K562 (cell line): ENCODE measurements around the gene HAO2. TPM values are rescaled to one million over a fixed set of nuclear protein-coding genes. Genes with fewer than 3 reads are reported as not detected.

Source experiments
- ATAC-seq: fragments of 200-7000 bp; cut with Tn5 transposase; 3 replicates; pipeline ENCODE4 v1.9.1; 2020; ENCODE audit warnings: moderate library complexity
- BruUV-seq: library from RNA; stranded (reverse); fragments of 400-500 nt; replicated peaks from 2 replicates; lab custom pipeline; 2021; lab: Mats Ljungman, UMichigan
- CTCF ChIA-PET: fragments of 300-600 bp; formaldehyde crosslinking; extraction: SDS; loops from one replicate; lab custom pipeline; 2021; ENCODE audit warnings: low intra/inter-chr PET ratio; lab: Yijun Ruan, JAX
- POLR2A ChIA-PET: fragments of 300-600, 350-650 bp; sonication (Branson Sonifier 250); formaldehyde crosslinking; extraction: SDS; loops from one replicate; lab custom pipeline; 2021; ENCODE audit warnings: antibody characterized with exemption, inconsistent platforms; lab: Yijun Ruan, JAX
- DNase-seq, 4 experiments: peaks; one replicate each; pipeline versions ENCODE4 v3.0.0 to v3.0.0-alpha.2; 2011 to 2018; ENCODE audit warnings: low spot score in 3 of 4, mixed read lengths in 3 of 4; ENCODE audit errors: extremely low read depth in 1 of 4
- FAIRE-seq: peaks from 2 replicates; lab custom pipeline; 2011; peaks lifted over from hg19 to GRCh38; lab: Jason Lieb, UNC
- H2AFZ ChIP-seq: 2 replicates; pipeline ENCODE4 v1.6.0; 2011; ENCODE audit warnings: low read depth, low read length, control low read depth, inconsistent platforms
- H3K27ac ChIP-seq: fragments of 200-600 bp; 3 replicates; pipeline ENCODE4 v1.8.0; 2011; ENCODE audit warnings: low read depth, mild to moderate bottlenecking, control low read depth, inconsistent platforms, low read length, moderate library complexity, mixed read lengths; ENCODE audit errors: extremely low read depth
- H3K27me3 ChIP-seq, 2 experiments: fragments of 300-600 bp in 1 of 2; 2 replicates in 1 of 2; 3 replicates in 1 of 2; pipeline versions ENCODE4 v1.6.0 to v1.8.0; 2011; ENCODE audit warnings: inconsistent platforms in 2 of 2, low read length in 2 of 2, mild to moderate bottlenecking in 1 of 2, mixed read lengths in 1 of 2, moderate library complexity in 1 of 2; ENCODE audit not compliant: control insufficient read depth in 2 of 2, insufficient read depth in 2 of 2
- H3K36me3 ChIP-seq: fragments of 300-600 bp; 3 replicates; pipeline ENCODE4 v1.8.0; 2011; ENCODE audit warnings: mild to moderate bottlenecking, low read length, inconsistent platforms; ENCODE audit not compliant: control insufficient read depth, insufficient read depth
- H3K4me1 ChIP-seq, 2 experiments: fragments of 200-600 bp in 1 of 2; replicated peaks in 1 of 2; 2 replicates in 1 of 2; 3 replicates in 1 of 2; pipeline versions ENCODE4 v1.5.1 to v1.8.0; 2011; ENCODE audit warnings: inconsistent platforms in 2 of 2, low read length in 2 of 2, mild to moderate bottlenecking in 1 of 2, mixed read lengths in 1 of 2, moderate library complexity in 1 of 2; ENCODE audit not compliant: control insufficient read depth in 2 of 2, insufficient read depth in 2 of 2
- H3K4me2 ChIP-seq: 2 replicates; pipeline ENCODE4 v1.6.1; 2011; ENCODE audit warnings: low read length, control low read depth, inconsistent platforms, mixed read lengths; ENCODE audit not compliant: insufficient read depth
- H3K4me3 ChIP-seq: fragments of 200-600 bp; sonication (generic), shearing (Covaris generic); 2 replicates; pipeline ENCODE4 v1.5.1; 2016; ENCODE audit warnings: control low read depth, inconsistent platforms
- H3K79me2 ChIP-seq: fragments of 200-600 bp; 3 replicates; pipeline ENCODE4 v1.8.0; 2011; ENCODE audit warnings: low read length, inconsistent platforms; ENCODE audit not compliant: control insufficient read depth, insufficient read depth
- H3K9ac ChIP-seq, 2 experiments: 2 replicates each; pipeline versions ENCODE4 v1.6.0 to v1.6.1; 2011; ENCODE audit warnings: low read depth in 2 of 2, low read length in 2 of 2, control low read depth in 1 of 2, inconsistent platforms in 1 of 2, mild to moderate bottlenecking in 1 of 2, mixed read lengths in 1 of 2; ENCODE audit not compliant: insufficient read depth in 1 of 2
- H3K9me1 ChIP-seq: one replicate; pipeline ENCODE4 v1.6.0; 2011; ENCODE audit warnings: inconsistent platforms, mild to moderate bottlenecking, low read length, moderate library complexity; ENCODE audit not compliant: control insufficient read depth, insufficient read depth
- H3K9me3 ChIP-seq: replicated peaks from 2 replicates; pipeline ENCODE4 v1.5.1; 2011; ENCODE audit warnings: low read depth, low read length, inconsistent platforms; ENCODE audit not compliant: control insufficient read depth, insufficient read depth
- H4K20me1 ChIP-seq: replicated peaks from 2 replicates; pipeline ENCODE4 v1.6.1; 2011; ENCODE audit warnings: low read length, inconsistent platforms, mixed read lengths; ENCODE audit not compliant: control insufficient read depth, insufficient read depth
- ARHGAP35 ChIP-seq: fragments of 450-650 bp; IDR thresholded peaks from 2 replicates; pipeline ENCODE4 v1.6.1; 2018; ENCODE audit not compliant: partially characterized antibody
- ELF2 ChIP-seq: fragments of 250-450 bp; sonication (Bioruptor Pico); IDR thresholded peaks from 2 replicates; pipeline ENCODE4 v1.5.0; 2021; ENCODE audit warnings: mild to moderate bottlenecking
- FOXK1 ChIP-seq: sonication (generic); formaldehyde crosslinking; IDR thresholded peaks from 2 replicates; pipeline ENCODE4 v1.8.0; 2022; ENCODE audit warnings: missing genetic modification reagents, mild to moderate bottlenecking, borderline replicate concordance
- NFIC ChIP-seq: fragments of 450-650 bp; IDR thresholded peaks from 2 replicates; pipeline ENCODE4 v1.6.1; 2017; ENCODE audit warnings: mild to moderate bottlenecking, inconsistent platforms
- PURB ChIP-seq: sonication (generic); formaldehyde crosslinking; IDR thresholded peaks from 2 replicates; pipeline ENCODE4 v1.9.0; 2021; ENCODE audit warnings: low read depth, mild to moderate bottlenecking, missing genetic modification reagents
- SRF ChIP-seq, 2 experiments: fragments of 250-450, 450-650 bp in 1 of 2; sonication (Bioruptor Pico) in 1 of 2; sonication (generic) in 1 of 2; formaldehyde crosslinking; IDR thresholded peaks; 2 replicates each; pipeline versions ENCODE4 v1.5.0 to v1.5.1; 2020 to 2022; ENCODE audit warnings: mild to moderate bottlenecking in 1 of 2, missing genetic modification reagents in 1 of 2
- SRSF3 ChIP-seq: fragments of 200-400 bp; formaldehyde crosslinking; IDR thresholded peaks from 2 replicates; pipeline ENCODE4 v1.6.1; 2016; ENCODE audit warnings: mild to moderate bottlenecking, low read length, moderate library complexity; ENCODE audit not compliant: insufficient read depth
- ZBTB2 ChIP-seq: fragments of 450-650 bp; IDR thresholded peaks from 2 replicates; pipeline ENCODE4 v1.6.1; 2016; ENCODE audit warnings: antibody characterized with exemption
- WGBS: fragments of 100-300 bp; shearing (Covaris generic); methylation state at CpG from one replicate; pipeline ENCODE4 v1.1.6; 2016; ENCODE audit warnings: low coverage, mixed read lengths; ENCODE audit not compliant: insufficient coverage; ENCODE audit errors: missing lambda C conversion rate; 5-methylcytosine and 5-hydroxymethylcytosine counted together
- in situ Hi-C: fragments of 300-500 bp; cut with MboI; formaldehyde crosslinking; loops from 4 replicates; pipeline ENCODE4 v1.15.0; 2018; ENCODE audit warnings: inconsistent platforms, mixed read lengths
- intact Hi-C: fragments of 100-400 bp; cut with micrococcal nuclease; formaldehyde crosslinking; loops from 2 replicates; pipeline ENCODE4 v1.14.2; 2022
- polyA plus RNA-seq, 8 experiments: library from polyadenylated mRNA; depleted of rRNA in 4 of 8; stranded (reverse) in 5 of 8; unstranded in 3 of 8; fragments of >200 nt; fragmentation: Nextera tagmentation in 2 of 8; fragmentation: Illumina TruSeq in 1 of 8; extraction: Ambion mirVana in 2 of 8; extraction: Trizol in 1 of 8; gene quantifications; 2 replicates each; pipeline versions ENCODE4 v1.2.1 to v1.2.3, GENCODE V29; 2011 to 2014; ENCODE audit warnings: inconsistent platforms in 1 of 8, missing spikeins in 1 of 8
- total RNA-seq, 7 experiments: library from RNA; depleted of rRNA in 6 of 7; stranded (reverse); fragments of >200 nt in 6 of 7; fragmentation: Illumina TruSeq in 2 of 7; extraction: Trizol in 2 of 7; gene quantifications; 2 replicates each; pipeline versions ENCODE4 v1.2.1 to v1.2.3, GENCODE V29; 2011 to 2021; ENCODE audit warnings: low replicate concordance in 1 of 7

Gene HAO2
- total and polyA plus RNA-seq, 9 of the 15 experiments (the other 6 are each of a cell fraction or from before 2014, with no cell fraction given), result not detected

GRCh38 chr1:119361620-119362344 lies 6.8 kb upstream of the HAO2 start (continued):
- TF ChIP-seq ELF2, result no peak
- no peak for TF ChIP-seq ARHGAP35
- TF ChIP-seq, all 486 proteins: peak for 0

GRCh38 chr1:119363162-119363561 lies 5.4 kb upstream of the HAO2 start:
- in situ Hi-C loops, result no loop called here
- Histone ChIP-seq H3K9me1 (no peaks in the 10 kb centered on the region), H3K36me3 (no peaks in the 10 kb centered on the region), H3K79me2 (no peaks in the 10 kb centered on the region), H3K27ac (no peak overlapping the region), H4K20me1 (peaks cover 8% of the 10 kb centered on the region; the same call in 1 of the 2 replicates), H3K4me3 (no peak overlapping the region), H3K27me3 (peaks cover 9% of the 10 kb centered on the region in 2 experiments; a peak in 3 of 5 replicates)
- WGBS, result 0% methylated on average over 7 of the region's 7 CpGs
- DNase-seq, result no peak
- CTCF ChIA-PET, result no interaction called here
- TF ChIP-seq ZBTB2, result no peak
- TF ChIP-seq NFIC, result no peak
- TF ChIP-seq SRSF3, result no peak
- no peak for TF ChIP-seq FOXK1 (CRISPR knock-in tag)
- no peak for TF ChIP-seq PURB (CRISPR knock-in tag)
- no peak for TF ChIP-seq SRF (CRISPR knock-in tag; IDR thresholded peaks at IDR 0.05)
- TF ChIP-seq, all 486 proteins: peak for 0
- POLR2A ChIA-PET, result interaction anchor here (0.8 kb wide), 1 partner anchor 17 kb away, joined by 4 read pairs; no protein-coding TSS in a partner anchor
- Histone ChIP-seq H2AFZ (no peak overlapping the region), H3K4me2 (no peak overlapping the region), H3K4me1 (no peaks in the 10 kb centered on the region), H3K9me3 (no peaks in the 10 kb centered on the region), H3K9ac (no peak overlapping the region)
- ATAC-seq (no peak), FAIRE-seq (no peak)
- intact Hi-C loops, result no loop called here
- BruUV-seq, result no TSS peak
